Measurements from ENCODE around the gene SLC12A7.

Gene SLC12A7

GRCh38 chr5:1124205-1125029, 12.6 kb upstream of the SLC12A7 start:
- no peak for DNase-seq

- DNase-seq = no peak
Observed at GRCh38 chr5:1123418-1124147, 11.7 kb upstream of the SLC12A7 start.

- DNase-seq = no peak
Observed at GRCh38 chr5:1122511-1123294, 10.8 kb upstream of the SLC12A7 start.

- DNase-seq = no peak
Observed at GRCh38 chr5:1121891-1122290, 10.0 kb upstream of the SLC12A7 start.

GRCh38 chr5:1121044-1121443, 9.2 kb upstream of the SLC12A7 start:
- no peak for DNase-seq

- no peak for DNase-seq
Observed at GRCh38 chr5:1120236-1120999, 8.6 kb upstream of the SLC12A7 start.

GRCh38 chr5:1119312-1119831, 7.5 kb upstream of the SLC12A7 start:
- DNase-seq = no peak

- DNase-seq = no peak
Observed at GRCh38 chr5:1118738-1119137, 6.9 kb upstream of the SLC12A7 start.

GRCh38 chr5:1118231-1118698, 6.4 kb upstream of the SLC12A7 start:
- DNase-seq = peak in 1 of 2 donors; percentile 64

GRCh38 chr5:1116977-1117376, 5.1 kb upstream of the SLC12A7 start:
- no peak for DNase-seq

- DNase-seq = no peak
Observed at GRCh38 chr5:1116109-1116740, 4.4 kb upstream of the SLC12A7 start.

- no peak for DNase-seq
Observed at GRCh38 chr5:1115123-1115815, 3.4 kb upstream of the SLC12A7 start.

GRCh38 chr5:1113805-1114586, 2.1 kb upstream of the SLC12A7 start:
- no peak for DNase-seq

GRCh38 chr5:1113332-1113690, 1.4 kb upstream of the SLC12A7 start:
- no peak for DNase-seq

- DNase-seq = no peak
Observed at GRCh38 chr5:1112596-1113331, 901 bp upstream of the SLC12A7 start.

GRCh38 chr5:1111241-1111726, 579 bp downstream of the SLC12A7 start:
- peak; percentile 40 to 43 for DNase-seq

- peak in 1 of 2 donors; percentile 29 for DNase-seq
Observed at GRCh38 chr5:1110307-1111240, 1.3 kb downstream of the SLC12A7 start.

Measured in inflammatory macrophage treated with lipopolysaccharide for 1 hour (primary cell).